Measurements from ENCODE around the gene DRC1.

GRCh38 chr2:26424221-26424620 lies 22.5 kb downstream of the DRC1 start:
- TF ChIP-seq CTCF (IDR thresholded peaks at IDR 0.05; ENCODE audit: low read depth, low read length, poor library complexity, severe bottlenecking) (no peak), EZH2phosphoT487 (IDR thresholded peaks at IDR 0.05; ENCODE audit: borderline replicate concordance, low read length) (no peak)

All from DOHH2 (cell line).